Kidney epithelial cell (primary cell): ENCODE measurements around the gene PPP2R1B. TPM values are rescaled to one million over a fixed set of nuclear protein-coding genes. Genes with fewer than 3 reads are reported as not detected.
A peak's percentile ranks its signal among the peaks of the same experiment; 100 is the strongest.

Source experiments
- DNase-seq: peaks from one replicate; pipeline ENCODE4 v3.0.0-alpha.2; 2010; ENCODE audit warnings: low read depth
- H3K27me3 ChIP-seq: 2 replicates; pipeline ENCODE4 v1.6.0; 2011; ENCODE audit warnings: low read length; ENCODE audit not compliant: control insufficient read depth, insufficient read depth
- H3K36me3 ChIP-seq: 2 replicates; pipeline ENCODE4 v1.5.1; 2011; ENCODE audit warnings: low read length; ENCODE audit not compliant: control insufficient read depth, insufficient read depth
- H3K4me3 ChIP-seq: 2 replicates; pipeline ENCODE4 v1.5.1; 2011; ENCODE audit warnings: low read depth, mild to moderate bottlenecking, control low read depth, low read length
- CTCF ChIP-seq: IDR thresholded peaks from 2 replicates; pipeline ENCODE4 v1.5.1; 2011; ENCODE audit warnings: mild to moderate bottlenecking, moderate library complexity, low read length, control low read depth, inconsistent platforms; ENCODE audit not compliant: insufficient read depth, poor library complexity, severe bottlenecking
- total RNA-seq: library from RNA; depleted of rRNA; stranded (reverse); fragments of >200 nt; gene quantifications from 2 replicates; pipeline ENCODE4 v1.2.3, GENCODE V29; 2015

PPP2R1B gene
- 27.9 and 34.5 TPM in 2 replicates for total RNA-seq

GRCh38 chr11:111765984-111766833, at the start of gene PPP2R1B:
PPP2R1B (minus strand) TSS chr11:111766389; CDS start chr11:111766361, 28 bp downstream.
- Histone ChIP-seq H3K27me3 (no peaks in the 10 kb centered on the region), H3K36me3 (peaks cover 1% of the 10 kb centered on the region), H3K4me3 (peak within 1 kb of the TSS; percentile 81)
- DNase-seq: peak; percentile 38
- no peak for TF ChIP-seq CTCF

GRCh38 chr11:111815489-111815888, 49.3 kb upstream of the PPP2R1B start:
- H3K4me3 ChIP-seq: no peak overlapping the region
- no peak for TF ChIP-seq CTCF
- H3K36me3 ChIP-seq: peaks cover 1% of the 10 kb centered on the region
- no peaks in the 10 kb centered on the region for H3K27me3 ChIP-seq
- DNase-seq: no peak

GRCh38 chr11:111814557-111815320, 48.5 kb upstream of the PPP2R1B start:
- TF ChIP-seq CTCF: no peak
- Histone ChIP-seq H3K36me3 (peaks cover 1% of the 10 kb centered on the region), H3K27me3 (no peaks in the 10 kb centered on the region), H3K4me3 (no peak overlapping the region)
- no peak for DNase-seq

GRCh38 chr11:111814106-111814505, 47.9 kb upstream of the PPP2R1B start:
- H3K27me3 ChIP-seq: no peaks in the 10 kb centered on the region
- no peak overlapping the region for H3K4me3 ChIP-seq
- TF ChIP-seq CTCF: no peak
- DNase-seq: no peak
- H3K36me3 ChIP-seq: peaks cover 1% of the 10 kb centered on the region

- peaks cover under 1% of the 10 kb centered on the region for H3K36me3 ChIP-seq
- H3K27me3 ChIP-seq: no peaks in the 10 kb centered on the region
- H3K4me3 ChIP-seq: no peak overlapping the region
- TF ChIP-seq CTCF: no peak
- no peak for DNase-seq
Measured at GRCh38 chr11:111812211-111812610, 46.0 kb upstream of the PPP2R1B start.
